Activated CD8-positive, alpha-beta memory T cell treated with anti-CD3 and anti-CD28 coated beads, Interleukin-2, amount 10 ng/mL, durations not matched to agents 7 days and 5 days (primary cell): Measurements from ENCODE around the gene TMEM87B. TPM values are rescaled to one million over a fixed set of nuclear protein-coding genes. Genes with fewer than 3 reads are reported as not detected.

ENCODE experiments used
- ATAC-seq: fragments of 150-1000 bp; cut with Tn5 transposase; one replicate; pipeline ENCODE4 v1.10.0; 2021; ENCODE audit warnings: moderate library complexity
- CTCF ChIA-PET: fragments of 350-600 bp; sonication (Branson Sonifier 250); formaldehyde crosslinking; loops from one replicate; lab custom pipeline; 2021; ENCODE audit warnings: antibody characterized with exemption; lab: Charles Lee
- DNase-seq: peaks from one replicate; pipeline ENCODE4 v3.0.0-alpha.2; 2020
- H3K27ac Mint-ChIP-seq: one replicate; pipeline ENCODE4 v1.8.0; 2021; ENCODE audit warnings: mild to moderate bottlenecking, mixed read lengths
- H3K27me3 Mint-ChIP-seq: one replicate; pipeline ENCODE4 v1.8.0; 2021; ENCODE audit warnings: mixed read lengths
- H3K36me3 Mint-ChIP-seq: one replicate; pipeline ENCODE4 v1.8.0; 2021; ENCODE audit warnings: mild to moderate bottlenecking, mixed read lengths
- H3K4me1 Mint-ChIP-seq: one replicate; pipeline ENCODE4 v1.8.0; 2021; ENCODE audit warnings: mixed read lengths
- H3K4me3 Mint-ChIP-seq: one replicate; pipeline ENCODE4 v1.8.0; 2021; ENCODE audit warnings: mild to moderate bottlenecking, moderate library complexity, mixed read lengths
- H3K9me3 Mint-ChIP-seq: one replicate; pipeline ENCODE4 v1.8.0; 2022; ENCODE audit warnings: low read depth, mixed read lengths
- total RNA-seq, 2 experiments: library from RNA; stranded (reverse); gene quantifications; one replicate each; pipeline ENCODE4 v1.2.3, GENCODE V29; 2021

The TMEM87B gene
- total RNA-seq, 2 experiments from 2014 or later = 19.1 to 19.7 TPM

- Mint-ChIP-seq H3K9me3 (no peaks in the 10 kb centered on the region), H3K27me3 (no peaks in the 10 kb centered on the region), H3K4me3 (no peak overlapping the region), H3K27ac (peak overlapping the region; percentile 55), H3K4me1 (peaks cover 29% of the 10 kb centered on the region), H3K36me3 (no peaks in the 10 kb centered on the region)
- CTCF ChIA-PET = interaction anchor here (1.0 to 1.6 kb wide), 3 partner anchors 15 to 104 kb away, joined by 3 to 4 read pairs (median 4); no protein-coding TSS in a partner anchor
- DNase-seq (peak; percentile 56), ATAC-seq (peak; percentile 50)
Measured at GRCh38 chr2:112155331-112156151, 100.5 kb downstream of the TMEM87B start.

GRCh38 chr2:112156152-112156986, 101.3 kb downstream of the TMEM87B start:
- peak; percentile 32 for ATAC-seq
- Mint-ChIP-seq H3K27me3 (no peaks in the 10 kb centered on the region), H3K4me3 (no peak overlapping the region), H3K9me3 (no peaks in the 10 kb centered on the region), H3K27ac (peak overlapping the region; percentile 68), H3K4me1 (peaks cover 29% of the 10 kb centered on the region), H3K36me3 (no peaks in the 10 kb centered on the region)
- peak; percentile 65 for DNase-seq
- CTCF ChIA-PET = interaction anchor here (1.6 kb wide), 1 partner anchor 35 kb away, joined by 4 read pairs; no protein-coding TSS in a partner anchor

GRCh38 chr2:112157472-112157871, 102.4 kb downstream of the TMEM87B start:
- no peak for ATAC-seq
- H3K27ac Mint-ChIP-seq = no peak overlapping the region

GRCh38 chr2:112159454-112159921, 104.4 kb downstream of the TMEM87B start:
- no peak for DNase-seq
- Mint-ChIP-seq H3K4me1 (peaks cover 29% of the 10 kb centered on the region), H3K4me3 (no peak overlapping the region), H3K27ac (no peak overlapping the region), H3K9me3 (no peaks in the 10 kb centered on the region), H3K27me3 (no peaks in the 10 kb centered on the region), H3K36me3 (no peaks in the 10 kb centered on the region)
- CTCF ChIA-PET = no interaction called here
- ATAC-seq = no peak

More at GRCh38 chr2:112157472-112157871, 102.4 kb downstream of the TMEM87B start:
- DNase-seq = no peak
- no peaks in the 10 kb centered on the region for H3K36me3 Mint-ChIP-seq
- no peak overlapping the region for H3K4me3 Mint-ChIP-seq
- no peaks in the 10 kb centered on the region for H3K9me3 Mint-ChIP-seq
- peaks cover 29% of the 10 kb centered on the region for H3K4me1 Mint-ChIP-seq
- no peaks in the 10 kb centered on the region for H3K27me3 Mint-ChIP-seq
- CTCF ChIA-PET = no interaction called here

GRCh38 chr2:112160283-112161250, 105.5 kb downstream of the TMEM87B start:
- no peaks in the 10 kb centered on the region for H3K9me3 Mint-ChIP-seq

GRCh38 chr2:112161431-112162145, 106.5 kb downstream of the TMEM87B start:
- Mint-ChIP-seq H3K36me3 (no peaks in the 10 kb centered on the region), H3K4me1 (peaks cover 9% of the 10 kb centered on the region), H3K27ac (no peak overlapping the region), H3K9me3 (no peaks in the 10 kb centered on the region), H3K4me3 (no peak overlapping the region), H3K27me3 (no peaks in the 10 kb centered on the region)
- CTCF ChIA-PET = interaction anchor here (0.6 kb wide), 1 partner anchor 1517 kb away, joined by 4 read pairs; no protein-coding TSS in a partner anchor
- no peak for DNase-seq
- ATAC-seq = no peak

More at GRCh38 chr2:112160283-112161250, 105.5 kb downstream of the TMEM87B start:
- DNase-seq (no peak), ATAC-seq (no peak)
- Mint-ChIP-seq H3K27me3 (no peaks in the 10 kb centered on the region), H3K36me3 (no peaks in the 10 kb centered on the region), H3K27ac (no peak overlapping the region), H3K4me1 (peaks cover 19% of the 10 kb centered on the region), H3K4me3 (no peak overlapping the region)
- CTCF ChIA-PET = interaction anchor here (0.6 kb wide), 2 partner anchors 1046 to 1518 kb away, joined by 3 to 4 read pairs; no protein-coding TSS in a partner anchor

- DNase-seq (no peak), ATAC-seq (no peak)
- no peaks in the 10 kb centered on the region for H3K36me3 Mint-ChIP-seq
- H3K4me3 Mint-ChIP-seq = no peak overlapping the region
- CTCF ChIA-PET = interaction anchor here (1.3 kb wide), 1 partner anchor 15 kb away, joined by 3 read pairs; no protein-coding TSS in a partner anchor
- no peak overlapping the region for H3K27ac Mint-ChIP-seq
- H3K4me1 Mint-ChIP-seq = peaks cover 5% of the 10 kb centered on the region
- H3K27me3 Mint-ChIP-seq = no peaks in the 10 kb centered on the region
- no peaks in the 10 kb centered on the region for H3K9me3 Mint-ChIP-seq
Measured at GRCh38 chr2:112162341-112162740, 107.3 kb downstream of the TMEM87B start.

- H3K27ac Mint-ChIP-seq = no peak overlapping the region
- no peaks in the 10 kb centered on the region for H3K27me3 Mint-ChIP-seq
- CTCF ChIA-PET = interaction anchor here (1.3 kb wide), 1 partner anchor 16 kb away, joined by 3 read pairs; no protein-coding TSS in a partner anchor
- H3K4me1 Mint-ChIP-seq = peaks cover 3% of the 10 kb centered on the region
- no peaks in the 10 kb centered on the region for H3K9me3 Mint-ChIP-seq
- ATAC-seq = no peak
- H3K4me3 Mint-ChIP-seq = no peak overlapping the region
- DNase-seq = no peak
- no peaks in the 10 kb centered on the region for H3K36me3 Mint-ChIP-seq
Measured at GRCh38 chr2:112162956-112163355, 107.9 kb downstream of the TMEM87B start.

- CTCF ChIA-PET = interaction anchor here (1.3 kb wide), 1 partner anchor 16 kb away, joined by 3 read pairs; no protein-coding TSS in a partner anchor
- Mint-ChIP-seq H3K27me3 (no peaks in the 10 kb centered on the region), H3K9me3 (no peaks in the 10 kb centered on the region), H3K36me3 (no peaks in the 10 kb centered on the region), H3K27ac (no peak overlapping the region), H3K4me3 (no peak overlapping the region), H3K4me1 (peaks cover 6% of the 10 kb centered on the region)
- no peak for DNase-seq
- ATAC-seq = no peak
Measured at GRCh38 chr2:112163541-112163981, 108.5 kb downstream of the TMEM87B start.

- DNase-seq = no peak
- Mint-ChIP-seq H3K4me1 (peaks cover 8% of the 10 kb centered on the region), H3K27ac (no peak overlapping the region), H3K4me3 (no peak overlapping the region), H3K27me3 (no peaks in the 10 kb centered on the region), H3K36me3 (no peaks in the 10 kb centered on the region), H3K9me3 (no peaks in the 10 kb centered on the region)
- ATAC-seq = no peak
- CTCF ChIA-PET = no interaction called here
Measured at GRCh38 chr2:112164876-112165275, 109.8 kb downstream of the TMEM87B start.

GRCh38 chr2:112165296-112165695, 110.2 kb downstream of the TMEM87B start:
- no peaks in the 10 kb centered on the region for H3K9me3 Mint-ChIP-seq
- no peak overlapping the region for H3K27ac Mint-ChIP-seq
- H3K36me3 Mint-ChIP-seq = no peaks in the 10 kb centered on the region
- DNase-seq (no peak), ATAC-seq (no peak)
- H3K4me3 Mint-ChIP-seq = no peak overlapping the region
- H3K4me1 Mint-ChIP-seq = peaks cover 7% of the 10 kb centered on the region
- no peaks in the 10 kb centered on the region for H3K27me3 Mint-ChIP-seq
- CTCF ChIA-PET = no interaction called here
